Lung (tissue), 12 donors: ENCODE results near the gene ARSG. TPM values are rescaled to one million over a fixed set of nuclear protein-coding genes. Genes with fewer than 3 reads are reported as not detected.

ENCODE experiments used
- ATAC-seq: fragments of 200-7000 bp; cut with Tn5 transposase; one replicate; pipeline ENCODE4 v1.9.1; 2020; ENCODE audit warnings: moderate number of reproducible peaks; ENCODE audit not compliant: insufficient read depth, low FRiP score
- DNase-seq, 3 donors: peaks; one replicate each; pipeline ENCODE4 v3.0.0-alpha.2; 2013 to 2017
- H3K27ac ChIP-seq, 2 donors: one replicate each; pipeline ENCODE4 v1.5.1; 2013; ENCODE audit warnings: mild to moderate bottlenecking in 2 of 2, moderate library complexity in 2 of 2, control low read depth in 1 of 2, inconsistent platforms in 1 of 2, low read depth in 1 of 2, low read length in 1 of 2
- H3K27me3 ChIP-seq, 3 donors: one replicate each; pipeline ENCODE4 v1.5.1; 2013; ENCODE audit warnings: low read length in 2 of 3; ENCODE audit not compliant: control insufficient read depth in 3 of 3, insufficient read depth in 3 of 3
- H3K36me3 ChIP-seq, 4 donors: one replicate each; pipeline ENCODE4 v1.5.1; 2013; ENCODE audit warnings: low read length in 4 of 4, mild to moderate bottlenecking in 1 of 4, moderate library complexity in 1 of 4; ENCODE audit not compliant: control insufficient read depth in 4 of 4, insufficient read depth in 4 of 4
- H3K4me1 ChIP-seq, 5 donors: one replicate each; pipeline ENCODE4 v1.5.1; 2013; ENCODE audit warnings: low read length in 5 of 5, mild to moderate bottlenecking in 2 of 5, moderate library complexity in 1 of 5; ENCODE audit not compliant: control insufficient read depth in 5 of 5, insufficient read depth in 5 of 5
- H3K4me3 ChIP-seq: one replicate; pipeline ENCODE4 v1.5.1; 2013; ENCODE audit warnings: mild to moderate bottlenecking, control low read depth, moderate library complexity
- H3K9ac ChIP-seq, 2 donors: one replicate each; pipeline ENCODE4 v1.5.1; 2013; ENCODE audit warnings: low read length in 2 of 2, control low read depth in 1 of 2; ENCODE audit not compliant: insufficient read depth in 1 of 2
- H3K9me3 ChIP-seq, 4 donors: one replicate each; pipeline ENCODE4 v1.5.1; 2013; ENCODE audit warnings: low read length in 3 of 4, mild to moderate bottlenecking in 1 of 4, moderate library complexity in 1 of 4; ENCODE audit not compliant: control insufficient read depth in 4 of 4, insufficient read depth in 3 of 4
- CTCF ChIP-seq: IDR thresholded peaks from 2 replicates; pipeline ENCODE4 v1.5.1; 2012; ENCODE audit warnings: mild to moderate bottlenecking; ENCODE audit errors: control extremely low read depth, extremely low read depth
- WGBS, 2 donors: extraction: QIAGEN DNeasy Blood & Tissue Kit; methylation state at CpG; one replicate each; pipeline ENCODE4 v1.1.7; 2013; 5-methylcytosine and 5-hydroxymethylcytosine counted together
- polyA plus RNA-seq, 2 donors: library from polyadenylated mRNA; stranded (reverse); fragments of 200-250 nt; gene quantifications; one replicate each; pipeline ENCODE4 v1.2.1, GENCODE V29; 2013
- total RNA-seq, 2 donors: library from RNA; depleted of rRNA in 1 of 2; stranded (reverse); fragments of >200 nt in 1 of 2; gene quantifications; one replicate each; pipeline ENCODE4 v1.2.1, GENCODE V29; 2014 to 2021
- donor health status: control.
- donor health status: control.
- donor health status: Bipolar disorder and iron deficiency.
- donor health status: healthy.
- donor health status: DM: yes; HTN: yes; CAD: no.

Gene ARSG
- total and polyA plus RNA-seq, 4 donors = 1.5 to 9.3 (median 4.3) TPM

- no peak overlapping the region for H3K27ac ChIP-seq
- H3K36me3 ChIP-seq = peaks cover 12 to 48% (median 26%) of the 10 kb centered on the region in 4 donors
- no peaks in the 10 kb centered on the region for H3K9me3 ChIP-seq
- no peak overlapping the region for H3K4me3 ChIP-seq
- H3K9ac ChIP-seq = no peak overlapping the region
- peaks cover 0 to 7% (median 2%) of the 10 kb centered on the region in 5 donors for H3K4me1 ChIP-seq
- WGBS, 2 donors = 91 to 94% methylated on average over 12 of the region's 12 CpGs
- no peak for TF ChIP-seq CTCF
- ATAC-seq (no peak), DNase-seq (no peak)
- no peaks in the 10 kb centered on the region for H3K27me3 ChIP-seq
Observed at GRCh38 chr17:68433911-68434508, 142.7 kb downstream of the ARSG start.

DNA sequence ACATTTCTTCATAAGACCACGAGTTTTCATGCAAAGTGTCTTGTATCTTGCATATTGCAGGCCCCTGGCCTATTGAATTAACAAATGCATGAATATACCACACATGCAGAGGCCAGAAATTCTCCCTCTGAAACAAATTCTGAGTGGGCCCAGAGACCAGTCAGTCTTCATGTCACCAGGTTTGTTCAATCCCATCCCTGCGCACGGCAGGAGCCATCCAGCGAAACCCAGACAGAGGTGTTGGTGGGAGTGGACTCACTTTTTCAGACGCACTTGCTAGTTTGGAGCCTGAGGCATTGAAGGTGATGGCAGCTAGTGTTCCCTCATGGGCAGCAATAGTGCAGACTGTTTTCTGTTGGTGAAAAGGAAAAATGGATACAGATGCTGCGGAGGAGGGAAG lies 144.1 kb downstream of the ARSG start:
- Histone ChIP-seq H3K27ac (no peak overlapping the region), H3K4me1 (peaks cover 0 to 11% (median 2%) of the 10 kb centered on the region in 5 donors), H3K9ac (no peak overlapping the region), H3K4me3 (no peak overlapping the region), H3K36me3 (peaks cover 6 to 42% (median 21%) of the 10 kb centered on the region in 4 donors), H3K9me3 (no peaks in the 10 kb centered on the region), H3K27me3 (no peaks in the 10 kb centered on the region)
- ATAC-seq = no peak
- WGBS, 2 donors = 94 to 95% methylated on average over 6 of the region's 6 CpGs
- DNase-seq = no peak
- TF ChIP-seq CTCF = no peak

DNA sequence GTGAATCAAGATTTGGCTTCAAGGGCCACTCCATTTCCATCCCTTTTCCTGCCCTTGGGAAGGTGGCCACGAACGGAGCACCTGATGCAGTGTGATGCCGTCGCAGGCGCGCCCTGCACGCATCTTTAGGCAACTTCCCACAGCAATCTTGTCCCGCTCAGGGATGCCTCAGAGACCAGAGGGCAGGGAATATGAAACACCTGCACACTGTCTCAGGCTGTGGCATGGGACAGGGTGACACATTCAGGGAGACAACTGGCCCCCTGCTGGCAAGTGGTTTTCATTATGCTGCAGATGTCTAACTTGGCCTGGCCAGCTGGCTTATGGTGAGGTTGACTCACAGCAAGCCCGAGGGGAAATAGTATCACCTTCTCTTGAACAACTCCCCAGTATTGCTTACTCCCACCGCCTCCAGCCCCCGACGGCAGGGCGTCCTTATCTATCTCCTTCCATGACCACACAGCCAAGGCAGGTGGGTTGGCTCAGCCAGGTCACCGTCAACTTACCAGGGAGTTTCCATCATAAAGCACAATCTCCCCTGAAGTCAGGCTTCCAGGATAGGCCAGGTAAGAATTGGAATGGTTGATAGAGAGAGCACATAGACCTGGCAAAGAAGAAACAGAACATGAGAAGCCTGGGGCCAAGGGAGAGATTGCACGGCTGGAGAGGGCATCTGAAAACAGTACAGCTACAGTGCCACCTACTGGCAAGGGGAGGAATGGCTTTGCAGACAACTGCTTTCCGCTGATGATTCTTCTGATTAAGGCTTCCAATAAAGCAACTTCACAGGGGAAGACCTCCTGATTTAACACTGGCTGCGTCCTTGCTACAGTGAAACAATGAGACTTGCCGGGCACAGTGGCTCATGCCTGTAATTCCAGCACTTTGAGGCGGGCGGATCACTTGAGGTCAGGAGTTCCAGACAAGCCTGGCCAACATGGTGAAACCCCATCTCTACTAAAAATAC lies 144.9 kb downstream of the ARSG start:
- peak; percentile 96 for TF ChIP-seq CTCF
- ATAC-seq = peak; percentile 50
- Histone ChIP-seq H3K9ac (no peak overlapping the region), H3K4me3 (no peak overlapping the region), H3K27me3 (no peaks in the 10 kb centered on the region), H3K9me3 (no peaks in the 10 kb centered on the region), H3K36me3 (peaks cover 6 to 36% (median 18%) of the 10 kb centered on the region in 4 donors), H3K4me1 (peaks cover 0 to 16% (median 4%) of the 10 kb centered on the region in 5 donors), H3K27ac (peak overlapping the region in 1 of 2 donors; percentile 59)
- WGBS, 2 donors = 63 to 68% methylated on average over 20 of the region's 20 CpGs
- DNase-seq = peak; percentile 76 to 83 (median 81)
